Measurements from ENCODE around the gene COL8A2. TPM values are rescaled to one million over a fixed set of nuclear protein-coding genes. Genes with fewer than 3 reads are reported as not detected.

Gene COL8A2
- total RNA-seq, 1 donor from 2014 or later = 0.06 TPM

- DNase-seq (ENCODE audit: low read depth) = no peak
- no peak for TF ChIP-seq CTCF (conservative IDR thresholded peaks at IDR 0.05; ENCODE audit: low read depth, low read length)
- H3K4me3 ChIP-seq (ENCODE audit: low read depth, low read length) = no peak overlapping the region
Observed at GRCh38 chr1:36055706-36056105, 69.3 kb downstream of the COL8A2 start.

GRCh38 chr1:36053978-36054377 lies 71.0 kb downstream of the COL8A2 start:
- DNase-seq (ENCODE audit: low read depth) = no peak
- H3K4me3 ChIP-seq (ENCODE audit: low read depth, low read length) = no peak overlapping the region
- no peak for TF ChIP-seq CTCF (conservative IDR thresholded peaks at IDR 0.05; ENCODE audit: low read depth, low read length)

- DNase-seq (ENCODE audit: low read depth) = no peak
- no peak overlapping the region for H3K4me3 ChIP-seq (ENCODE audit: low read depth, low read length)
- no peak for TF ChIP-seq CTCF (conservative IDR thresholded peaks at IDR 0.05; ENCODE audit: low read depth, low read length)
Observed at GRCh38 chr1:36051821-36052220, 73.2 kb downstream of the COL8A2 start.

Other genes starting within 250 kb of the COL8A2 start
- gene AGO1, start 242.0 kb downstream of the COL8A2 start, total RNA-seq = 9.2 and 14.3 TPM in 2 replicates
- 6.0 and 19.1 TPM in 2 replicates for gene AGO3, start 194.1 kb downstream of the COL8A2 start, total RNA-seq
- gene TEKT2, start 41.1 kb downstream of the COL8A2 start, total RNA-seq = 0.29 and 1.6 TPM in 2 replicates
- gene ADPRS, start 36.3 kb downstream of the COL8A2 start, total RNA-seq = 91.4 and 92.2 TPM in 2 replicates
- 95.9 and 136 TPM in 2 replicates for gene TRAPPC3, start 24.3 kb upstream of the COL8A2 start, total RNA-seq
- gene MAP7D1, start 30.9 kb upstream of the COL8A2 start, total RNA-seq = 262 and 280 TPM in 2 replicates
- gene THRAP3, start 99.2 kb upstream of the COL8A2 start, total RNA-seq = 62.9 and 96.6 TPM in 2 replicates
- 4.0 and 20.3 TPM in 2 replicates for gene SH3D21, start 181.1 kb upstream of the COL8A2 start, total RNA-seq
- 179 and 259 TPM in 2 replicates for gene EVA1B, start 198.4 kb upstream of the COL8A2 start, total RNA-seq

Data from epithelial cell of proximal tubule (primary cell).